ENCODE measurements around the gene CEBPG.

The CEBPG gene

GRCh38 chr19:33365691-33366090, 7.8 kb upstream of the CEBPG start:
- no peak for TF ChIP-seq CTCF (IDR thresholded peaks at IDR 0.05; ENCODE audit: extremely low read depth, missing control alignments)
- no peak for DNase-seq (ENCODE audit: low spot score)

DNA sequence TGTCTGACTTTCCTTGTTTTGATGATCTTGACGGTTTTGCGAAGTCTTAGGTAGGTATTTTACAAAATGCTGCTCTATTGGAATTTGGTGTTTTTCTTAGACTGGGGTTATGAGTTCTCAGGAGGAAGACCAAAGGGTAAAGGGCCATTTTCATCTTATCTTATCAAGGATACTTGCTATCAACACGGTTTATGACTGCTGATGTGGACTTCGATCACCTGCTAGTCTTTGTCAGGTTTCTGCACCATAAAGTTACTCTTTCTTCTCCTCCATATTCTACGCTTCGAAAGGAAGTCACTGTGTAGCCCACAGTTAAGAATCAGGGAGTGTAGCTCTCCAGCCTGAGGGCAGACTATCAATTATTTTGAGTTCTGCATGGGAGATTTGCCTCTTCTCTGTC, 7.4 kb upstream of the CEBPG start:
- DNase-seq (ENCODE audit: low spot score) = no peak
- no peak for TF ChIP-seq CTCF (IDR thresholded peaks at IDR 0.05; ENCODE audit: extremely low read depth, missing control alignments)

- no peak for TF ChIP-seq CTCF (IDR thresholded peaks at IDR 0.05; ENCODE audit: extremely low read depth, missing control alignments)
- DNase-seq (ENCODE audit: low spot score) = no peak
Observed at GRCh38 chr19:33366897-33367296, 6.6 kb upstream of the CEBPG start.

DNA sequence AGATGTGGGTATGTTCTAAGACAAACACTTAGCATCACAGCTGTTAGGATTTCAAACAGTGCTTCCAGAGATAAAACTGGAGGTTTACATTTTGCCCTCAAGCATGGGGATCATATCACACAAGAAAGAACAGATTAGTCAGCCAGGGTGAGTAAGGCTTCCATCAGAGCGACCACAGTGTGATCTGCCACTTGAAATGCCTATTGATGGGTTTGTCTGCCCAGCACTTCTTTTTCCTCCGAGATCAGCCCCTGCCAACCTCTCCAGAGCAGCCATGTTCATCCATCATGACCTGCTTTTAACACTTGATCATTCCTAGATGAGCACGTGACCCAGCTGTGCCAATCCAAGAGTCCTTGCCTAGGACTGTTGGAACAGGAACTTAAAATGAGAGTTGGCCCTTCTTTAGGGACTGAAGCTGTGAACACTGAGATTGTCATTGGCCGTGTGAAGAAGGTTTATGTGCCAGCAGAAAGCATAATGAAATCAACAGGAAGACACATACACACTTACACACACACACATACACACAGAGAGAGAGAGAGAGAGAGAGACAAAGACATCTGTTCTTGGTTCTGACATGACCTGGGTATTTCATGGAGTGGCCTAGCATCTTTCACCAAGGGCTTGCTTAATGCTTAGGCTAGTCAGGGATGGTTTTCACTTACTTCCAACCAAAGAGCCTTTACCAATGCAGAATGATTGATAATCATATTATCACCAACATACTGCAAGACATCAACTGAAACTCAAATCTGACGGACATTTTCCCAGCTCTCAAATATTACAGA, 5.2 kb upstream of the CEBPG start:
- no peak for DNase-seq (ENCODE audit: low spot score)
- TF ChIP-seq CTCF (IDR thresholded peaks at IDR 0.05; ENCODE audit: extremely low read depth, missing control alignments) = no peak

- no peak for DNase-seq (ENCODE audit: low spot score)
- no peak for TF ChIP-seq CTCF (IDR thresholded peaks at IDR 0.05; ENCODE audit: extremely low read depth, missing control alignments)
Observed at GRCh38 chr19:33370783-33371182, 2.7 kb upstream of the CEBPG start.

DNA sequence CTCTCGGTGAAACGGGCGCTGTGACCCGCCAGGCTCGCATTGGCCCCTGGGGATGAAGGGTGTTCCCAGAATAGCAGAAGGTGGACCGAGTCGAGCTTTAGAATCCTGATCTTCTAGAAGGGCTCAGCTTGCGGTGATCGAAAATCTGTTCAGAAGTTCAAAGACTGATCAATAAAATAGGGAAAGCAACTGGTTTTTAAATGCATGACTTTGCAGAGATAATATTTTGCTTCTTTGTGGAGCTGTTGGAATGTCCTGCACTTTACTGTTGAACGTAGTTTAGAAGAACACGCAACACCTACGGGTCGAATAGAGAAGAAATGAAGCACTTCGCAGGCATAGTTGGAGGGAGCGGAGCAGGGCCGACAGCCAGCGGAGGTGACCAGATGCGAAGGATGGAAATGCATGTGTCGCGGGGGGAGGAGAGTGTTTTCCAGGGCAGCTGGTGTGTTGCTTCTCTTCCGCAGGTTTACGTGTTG, 766 bp downstream of the CEBPG start:
- DNase-seq (ENCODE audit: low spot score) = no peak
- no peak for TF ChIP-seq CTCF (IDR thresholded peaks at IDR 0.05; ENCODE audit: extremely low read depth, missing control alignments)

- DNase-seq (ENCODE audit: low spot score) = no peak
- TF ChIP-seq CTCF (IDR thresholded peaks at IDR 0.05; ENCODE audit: extremely low read depth, missing control alignments) = no peak
Observed at GRCh38 chr19:33375156-33375836, 1.8 kb downstream of the CEBPG start.

Measured in GM20000 (cell line).